Suprapubic skin (tissue), 4 donors: Measurements from ENCODE around the gene KRT71.

Experiments used
- CTCF ChIP-seq, 2 donors: fragments of 200-600 bp in 1 of 2; fragments of 450-650 bp in 1 of 2; sonication (generic) in 1 of 2; IDR thresholded peaks; one replicate each; pipeline ENCODE4 v1.5.1; 2016 to 2019; ENCODE audit warnings: antibody characterized with exemption in 2 of 2, mild to moderate bottlenecking in 1 of 2, moderate library complexity in 1 of 2
- EP300 ChIP-seq: sonication (generic); formaldehyde crosslinking; IDR thresholded peaks from one replicate; pipeline ENCODE4 v1.6.1; 2017; ENCODE audit warnings: antibody characterized with exemption
- POLR2A ChIP-seq, 2 donors: fragments of 450-650 bp; IDR thresholded peaks; one replicate each; pipeline ENCODE4 v1.6.1; 2017; ENCODE audit warnings: antibody characterized with exemption in 2 of 2, mild to moderate bottlenecking in 2 of 2, moderate library complexity in 2 of 2
- POLR2AphosphoS5 ChIP-seq, 3 donors: sonication (generic); formaldehyde crosslinking; IDR thresholded peaks; one replicate each; pipeline ENCODE4 v1.6.1; 2017; ENCODE audit warnings: antibody characterized with exemption in 3 of 3

DNA sequence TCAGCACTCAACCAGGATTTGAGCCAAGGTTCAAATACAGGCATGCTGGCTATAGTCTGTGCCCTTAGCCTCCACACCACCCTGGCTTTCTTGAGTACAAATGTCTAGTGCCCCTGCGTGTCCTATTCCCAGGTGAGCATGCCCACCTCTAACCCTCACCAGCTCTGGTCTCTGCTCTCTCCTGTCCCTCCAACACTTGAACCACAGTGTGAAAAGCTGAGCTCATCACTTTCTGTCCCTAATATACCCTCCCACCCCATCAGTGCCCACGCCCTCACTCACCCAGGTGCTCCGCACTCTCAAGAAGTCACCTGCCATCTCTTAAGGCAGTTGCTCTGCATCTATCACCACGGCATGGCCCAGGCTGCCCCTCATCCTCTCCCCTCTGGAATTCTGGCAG is 7.0 kb upstream of the KRT71 start:
- TF ChIP-seq POLR2A (IDR thresholded peaks at IDR 0.05) (no peak), EP300 (no peak), CTCF (IDR thresholded peaks at IDR 0.05) (no peak), POLR2AphosphoS5 (IDR thresholded peaks at IDR 0.05) (no peak)
